Neural progenitor cell (in vitro differentiated cells): ENCODE measurements around the gene PCDHB6.

Source experiments
- EZH2phosphoT487 ChIP-seq: fragments of 200-600 bp; sonication (generic); IDR thresholded peaks from 2 replicates; pipeline ENCODE4 v1.6.1; 2017; ENCODE audit warnings: antibody characterized with exemption
- TF ChIP-seq, protein P1 (sequence below): fragments of 200-600 bp; sonication (generic); IDR thresholded peaks from 2 replicates; pipeline ENCODE4 v1.5.1; 2017; ENCODE audit warnings: antibody characterized with exemption, mild to moderate bottlenecking

DNA sequence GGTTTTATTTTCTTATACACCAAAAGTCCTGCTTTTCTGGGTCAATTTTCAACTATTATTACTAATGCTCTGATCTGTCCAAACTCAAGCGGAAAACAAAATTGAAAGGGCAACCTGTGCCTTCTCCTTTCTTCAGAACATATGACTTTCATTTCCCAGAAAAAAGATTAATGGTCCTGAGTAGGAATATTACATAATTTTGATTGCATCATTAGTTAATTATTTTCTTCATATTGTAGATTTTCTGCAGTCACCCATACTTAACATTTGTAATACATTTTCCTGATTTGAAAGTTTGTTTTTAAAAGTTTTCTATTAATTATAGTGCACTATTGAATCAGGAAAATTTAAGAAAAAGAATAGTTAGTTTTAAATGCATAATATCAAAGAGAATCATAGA, 26.1 kb downstream of the PCDHB6 start:
- TF ChIP-seq, protein P1, sequence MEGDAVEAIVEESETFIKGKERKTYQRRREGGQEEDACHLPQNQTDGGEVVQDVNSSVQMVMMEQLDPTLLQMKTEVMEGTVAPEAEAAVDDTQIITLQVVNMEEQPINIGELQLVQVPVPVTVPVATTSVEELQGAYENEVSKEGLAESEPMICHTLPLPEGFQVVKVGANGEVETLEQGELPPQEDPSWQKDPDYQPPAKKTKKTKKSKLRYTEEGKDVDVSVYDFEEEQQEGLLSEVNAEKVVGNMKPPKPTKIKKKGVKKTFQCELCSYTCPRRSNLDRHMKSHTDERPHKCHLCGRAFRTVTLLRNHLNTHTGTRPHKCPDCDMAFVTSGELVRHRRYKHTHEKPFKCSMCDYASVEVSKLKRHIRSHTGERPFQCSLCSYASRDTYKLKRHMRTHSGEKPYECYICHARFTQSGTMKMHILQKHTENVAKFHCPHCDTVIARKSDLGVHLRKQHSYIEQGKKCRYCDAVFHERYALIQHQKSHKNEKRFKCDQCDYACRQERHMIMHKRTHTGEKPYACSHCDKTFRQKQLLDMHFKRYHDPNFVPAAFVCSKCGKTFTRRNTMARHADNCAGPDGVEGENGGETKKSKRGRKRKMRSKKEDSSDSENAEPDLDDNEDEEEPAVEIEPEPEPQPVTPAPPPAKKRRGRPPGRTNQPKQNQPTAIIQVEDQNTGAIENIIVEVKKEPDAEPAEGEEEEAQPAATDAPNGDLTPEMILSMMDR, result no peak
- no peak for TF ChIP-seq EZH2phosphoT487
